GM19397 (cell line): ENCODE measurements around the gene VOPP1.
A peak's percentile ranks its signal among the peaks of the same experiment; 100 is the strongest.
"Not testable (repeated sequence)": the region's sequence is repeated elsewhere in the genome, so short reads cannot be mapped to it uniquely, and the experiment has no call there.

Source experiments
- ATAC-seq: cut with Tn5 transposase; IDR thresholded peaks from one replicate; pipeline ENCODE4 v1.9.1; 2021; ENCODE audit warnings: mild to moderate bottlenecking, moderate library complexity; ENCODE audit not compliant: unreplicated experiment

The VOPP1 gene

GRCh38 chr7:55514546-55515265 is 57.6 kb downstream of the VOPP1 start:
- no peak for ATAC-seq

GRCh38 chr7:55513868-55514267 is 58.4 kb downstream of the VOPP1 start:
- ATAC-seq: no peak

DNA sequence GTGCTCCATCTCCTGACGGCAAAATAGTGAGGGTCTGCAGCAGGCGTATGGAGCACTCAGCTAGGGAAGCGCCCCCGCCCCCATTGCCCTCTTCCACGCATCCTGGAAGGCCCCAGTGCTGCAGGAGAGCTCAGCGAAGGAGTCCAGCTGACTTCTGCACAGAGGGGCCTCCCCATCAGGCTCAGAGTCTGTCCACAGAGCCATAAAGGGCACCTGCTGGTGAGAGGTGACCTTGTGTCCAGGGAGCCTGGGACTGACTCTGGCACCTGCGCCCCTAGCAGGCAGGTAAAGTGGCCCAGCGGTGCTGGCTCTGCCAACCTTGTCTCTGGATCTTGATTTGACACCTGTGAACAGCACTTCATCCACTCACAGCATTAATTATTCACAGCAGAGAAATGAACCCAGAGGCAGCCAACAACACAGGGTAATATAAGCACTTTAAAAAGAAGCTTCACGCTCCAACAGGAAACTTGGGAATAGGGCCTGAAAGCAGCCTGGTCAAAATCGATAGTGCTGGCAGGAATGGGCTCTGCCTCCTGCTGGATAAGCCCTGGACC is 59.6 kb downstream of the VOPP1 start:
- no peak for ATAC-seq

- ATAC-seq: no peak
Measured at GRCh38 chr7:55510621-55511020, 61.7 kb downstream of the VOPP1 start.

DNA sequence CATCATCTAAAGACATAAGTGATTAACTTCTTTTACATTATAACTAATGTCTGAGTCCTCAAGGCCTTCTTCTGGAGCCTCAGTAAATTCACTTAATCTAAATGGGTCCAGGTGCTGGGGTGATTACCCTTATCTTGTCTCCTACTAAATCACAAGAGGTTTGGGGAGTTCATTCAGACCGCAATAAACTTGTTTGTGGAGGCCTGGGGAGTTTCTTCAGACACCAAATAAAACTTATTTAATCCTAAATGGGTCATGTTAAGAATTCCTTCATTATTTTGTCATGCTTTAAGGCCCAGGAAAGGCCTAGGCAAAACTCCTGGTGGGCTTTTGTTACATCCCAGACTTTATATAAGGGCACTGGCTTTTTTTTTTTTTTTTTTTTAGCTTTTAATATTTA is 62.1 kb downstream of the VOPP1 start:
- not testable (repeated sequence) for ATAC-seq

DNA sequence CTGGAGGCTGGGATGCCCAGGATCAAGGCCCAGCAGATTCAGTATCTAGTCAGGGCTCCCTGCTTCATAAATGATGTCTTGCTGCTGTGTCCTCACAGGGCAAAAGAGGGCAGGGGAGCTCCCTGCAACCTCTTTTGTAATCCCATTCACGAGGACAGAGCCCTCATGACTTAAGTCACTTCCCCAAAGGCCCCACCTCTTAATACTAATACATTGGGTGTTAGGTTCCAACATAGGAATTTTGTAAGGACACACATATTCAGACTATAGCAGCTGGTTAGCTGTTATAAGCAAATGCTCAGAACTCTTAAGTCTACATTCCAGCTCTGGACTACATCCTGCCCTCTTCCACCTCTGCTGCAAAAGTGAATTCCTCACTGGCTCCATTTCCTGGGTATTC is 63.0 kb downstream of the VOPP1 start:
- no peak for ATAC-seq

DNA sequence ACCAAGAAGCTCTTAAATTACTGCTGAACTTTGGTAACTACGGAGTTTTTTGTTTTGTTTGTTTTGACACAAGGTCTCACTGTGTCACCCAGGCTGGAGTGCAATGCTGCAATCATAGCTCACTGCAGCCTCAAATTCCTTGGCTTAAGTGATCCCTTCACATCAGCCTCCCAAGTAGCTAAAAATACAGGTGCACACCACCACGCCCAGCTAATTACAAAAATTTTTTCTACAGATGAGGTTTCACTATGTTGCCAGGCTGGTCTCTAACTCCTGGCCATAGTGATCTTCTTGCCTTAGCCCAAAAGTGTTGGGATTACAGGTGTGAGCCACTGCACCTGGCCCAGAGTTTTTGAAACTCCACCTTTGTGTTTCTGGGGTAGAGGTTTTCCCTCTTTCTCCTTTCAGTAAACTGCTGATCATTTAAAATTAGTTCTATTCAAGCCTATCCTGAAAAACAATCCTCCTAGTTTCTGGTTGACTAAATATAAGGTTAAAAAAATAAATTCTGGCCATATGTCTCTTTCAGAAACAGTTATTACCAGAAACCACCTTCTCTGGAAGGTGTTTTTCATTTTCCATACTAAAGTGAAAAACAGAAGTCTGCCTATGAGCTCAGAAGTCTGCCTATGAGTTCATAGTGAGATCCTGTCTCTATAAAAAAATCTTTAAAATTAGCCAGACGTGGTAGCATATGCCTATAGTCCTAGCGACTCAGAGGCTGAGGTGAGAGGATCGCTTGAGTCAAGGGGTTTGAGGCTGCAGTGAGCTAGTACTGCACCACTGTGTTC is 63.9 kb downstream of the VOPP1 start:
- peak; percentile 41 for ATAC-seq

DNA sequence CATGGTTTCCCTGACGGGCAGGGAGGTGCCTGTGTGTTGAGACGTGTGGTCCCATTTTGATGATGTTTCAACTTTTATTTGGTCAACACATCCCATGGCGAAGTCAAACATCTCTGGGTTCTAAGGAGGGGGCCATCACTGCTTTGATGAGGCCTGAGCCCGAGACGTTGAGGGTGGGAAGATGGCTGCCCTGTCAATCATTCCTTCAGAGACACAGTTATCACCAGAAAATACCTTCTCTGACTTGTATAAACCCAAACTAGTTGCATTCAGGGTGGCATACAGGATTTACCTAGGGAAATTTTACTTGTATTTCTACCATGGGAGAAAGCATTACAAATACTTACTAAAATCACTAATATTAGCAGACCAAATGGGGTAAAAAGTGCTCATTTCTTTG is 64.6 kb downstream of the VOPP1 start:
- ATAC-seq: no peak

DNA sequence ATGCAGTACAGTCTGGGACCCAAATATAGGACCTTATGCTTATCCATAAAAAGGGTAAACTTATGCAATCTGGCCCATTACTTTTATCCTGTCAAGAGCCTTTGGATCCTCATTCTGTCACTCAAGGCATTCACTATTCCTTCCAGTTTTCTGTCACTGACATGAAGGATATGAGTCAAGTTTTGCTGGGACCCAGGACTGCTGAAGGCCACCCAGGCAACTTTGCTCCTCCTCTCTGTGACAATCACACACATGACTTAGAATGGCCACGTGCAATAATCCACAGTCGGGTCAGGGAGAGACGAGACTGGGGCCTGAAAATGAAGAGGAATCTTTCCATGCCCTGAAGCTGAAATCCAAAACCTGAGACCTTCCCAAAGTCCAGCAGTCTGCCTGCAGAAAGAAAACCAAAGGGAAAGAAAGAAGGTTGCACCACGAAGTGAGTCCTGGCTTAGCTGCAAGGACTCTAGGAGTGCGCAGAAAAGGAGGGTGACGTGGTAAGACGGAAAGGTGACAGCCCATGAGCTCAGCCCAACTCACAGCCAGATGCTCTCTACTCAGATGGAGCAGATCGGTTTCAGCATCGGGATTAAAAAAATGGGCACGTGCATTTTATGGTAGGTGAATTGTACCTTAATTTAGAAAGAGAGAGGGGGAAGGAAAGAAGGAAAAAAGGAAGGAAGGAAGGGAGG is 67.2 kb downstream of the VOPP1 start:
- no peak for ATAC-seq

- no peak for ATAC-seq
Measured at GRCh38 chr7:55504093-55504859, 68.0 kb downstream of the VOPP1 start.

DNA sequence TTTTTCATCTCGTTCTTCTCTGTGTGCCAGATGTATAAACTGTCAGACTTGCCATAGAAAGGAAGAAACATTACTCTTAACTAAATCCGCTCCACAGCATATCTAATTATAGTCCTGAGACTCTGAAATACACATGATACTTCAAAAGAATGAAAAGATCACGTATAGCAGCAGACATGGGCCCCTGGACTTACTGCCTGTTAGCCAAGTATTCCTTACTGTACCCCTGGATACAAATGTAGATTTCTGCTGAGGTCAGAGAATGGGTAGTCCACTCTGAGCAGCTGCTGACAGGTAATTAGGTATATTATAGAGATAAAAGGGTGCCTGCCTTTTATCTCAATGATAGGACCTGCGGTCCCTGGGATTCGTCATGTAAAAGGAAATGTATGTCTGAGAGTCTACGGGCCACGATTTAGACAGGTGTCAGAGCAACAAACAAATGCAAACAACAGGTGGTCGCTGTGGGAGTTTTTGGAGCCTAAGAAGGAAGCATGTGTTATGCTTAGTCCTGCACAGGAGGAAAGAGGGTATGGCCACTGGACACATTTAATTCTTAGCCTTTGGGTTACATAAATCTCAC is 69.4 kb downstream of the VOPP1 start:
- ATAC-seq: no peak

DNA sequence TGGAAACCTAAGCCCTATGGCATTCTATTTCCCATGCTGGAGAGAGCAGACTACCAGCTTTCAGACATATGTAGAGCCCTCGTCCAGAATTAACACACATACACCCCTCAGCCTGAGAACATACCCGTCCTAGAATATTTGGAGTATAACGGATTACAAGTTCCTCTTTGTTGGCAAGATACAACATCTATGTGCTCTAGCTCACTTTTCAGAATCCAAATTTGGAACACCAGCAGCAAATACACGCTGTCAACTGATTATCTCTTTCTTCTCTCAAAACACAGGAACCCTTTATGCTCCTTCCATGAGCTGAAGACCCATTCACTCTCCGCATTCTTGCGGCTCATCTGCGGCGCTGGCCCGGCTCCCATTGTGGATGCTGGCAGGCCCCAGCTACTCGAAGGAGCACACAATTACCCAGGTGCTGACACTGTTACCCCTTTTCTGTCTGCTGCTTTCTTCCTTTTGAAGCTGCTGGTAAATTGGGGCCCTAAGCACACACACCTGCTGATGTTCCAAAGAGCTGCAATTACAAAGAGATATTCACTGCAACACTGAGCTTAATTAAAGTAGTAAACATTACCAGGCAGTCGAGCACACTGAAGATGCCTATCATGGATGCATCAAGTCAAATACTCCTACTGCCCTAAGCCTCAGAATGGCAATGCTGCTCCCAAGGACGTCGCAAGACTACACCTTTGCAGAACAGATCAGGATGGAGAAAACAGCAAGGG is 70.0 kb downstream of the VOPP1 start:
- ATAC-seq: no peak

GRCh38 chr7:55501611-55502010 is 70.7 kb downstream of the VOPP1 start:
- no peak for ATAC-seq

DNA sequence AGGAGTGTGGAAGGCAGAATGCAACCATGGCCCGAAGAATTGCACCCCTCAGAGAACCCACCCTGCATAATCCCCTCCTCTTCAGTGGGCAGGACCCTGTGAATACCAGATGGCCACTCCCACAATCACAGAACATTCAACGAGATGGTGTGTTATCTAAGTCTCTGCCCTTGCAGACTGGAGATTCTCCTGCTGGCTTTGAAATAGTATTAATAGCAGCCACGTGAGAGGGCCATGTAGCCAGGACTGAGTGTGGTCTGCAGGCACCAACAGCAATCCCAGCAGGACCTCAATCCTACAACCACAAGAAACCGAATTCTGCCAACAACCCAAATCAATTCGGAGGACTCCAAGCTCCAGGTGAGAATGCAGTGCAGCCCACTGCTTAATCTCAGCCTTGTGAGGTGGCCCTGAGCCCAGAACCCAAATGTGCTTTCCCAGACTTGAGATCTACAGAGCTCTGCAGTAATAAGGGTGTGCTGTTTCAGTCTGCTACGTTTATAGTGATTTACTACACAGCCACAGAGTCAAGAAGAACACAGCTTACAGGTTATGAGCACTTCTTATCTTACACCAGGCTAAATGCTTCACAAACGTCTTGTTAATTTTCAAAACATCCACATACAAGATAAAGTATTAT is 72.1 kb downstream of the VOPP1 start:
- no peak for ATAC-seq

GRCh38 chr7:55499591-55499990 is 72.7 kb downstream of the VOPP1 start:
- no peak for ATAC-seq

DNA sequence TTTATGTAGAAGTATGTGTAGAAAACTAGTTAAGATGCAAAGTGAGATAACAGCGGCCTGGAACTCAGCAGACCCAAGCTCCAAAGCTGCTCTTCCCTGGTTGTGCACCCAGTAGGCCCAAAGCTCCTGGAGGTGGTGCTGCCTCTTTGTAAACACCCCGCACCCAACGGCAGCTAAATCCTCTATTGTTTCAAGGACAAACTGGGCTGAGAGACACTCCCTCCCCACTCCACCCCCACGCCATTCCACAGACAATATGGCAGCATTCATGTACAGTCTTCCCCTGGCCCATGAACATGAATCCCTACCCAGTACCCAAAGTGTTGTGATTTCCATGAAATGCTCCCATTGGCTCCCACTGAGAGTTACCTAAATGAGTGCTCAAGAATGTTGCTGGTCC is 73.5 kb downstream of the VOPP1 start:
- ATAC-seq: no peak

GRCh38 chr7:55498142-55498541 is 74.2 kb downstream of the VOPP1 start:
- no peak for ATAC-seq

DNA sequence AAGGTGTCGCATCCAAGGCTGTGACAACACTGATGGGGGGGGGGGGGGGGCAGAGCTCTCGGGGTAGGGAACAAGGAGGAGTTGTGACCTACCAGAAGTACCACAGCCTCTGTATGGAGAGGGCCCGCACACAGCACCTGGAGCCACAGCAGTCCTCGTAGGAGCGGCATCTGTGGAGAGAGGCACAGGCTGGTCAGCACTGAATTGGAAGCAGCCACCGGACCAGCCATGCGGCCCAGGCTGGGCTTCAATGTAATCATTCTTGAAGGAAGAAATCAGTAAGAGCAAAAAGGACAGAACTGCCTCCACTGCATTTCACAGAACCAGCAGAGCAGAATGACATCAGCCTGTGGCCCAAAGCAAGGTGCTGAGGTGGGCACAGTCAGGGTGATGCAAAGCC is 74.8 kb downstream of the VOPP1 start:
- ATAC-seq: no peak

DNA sequence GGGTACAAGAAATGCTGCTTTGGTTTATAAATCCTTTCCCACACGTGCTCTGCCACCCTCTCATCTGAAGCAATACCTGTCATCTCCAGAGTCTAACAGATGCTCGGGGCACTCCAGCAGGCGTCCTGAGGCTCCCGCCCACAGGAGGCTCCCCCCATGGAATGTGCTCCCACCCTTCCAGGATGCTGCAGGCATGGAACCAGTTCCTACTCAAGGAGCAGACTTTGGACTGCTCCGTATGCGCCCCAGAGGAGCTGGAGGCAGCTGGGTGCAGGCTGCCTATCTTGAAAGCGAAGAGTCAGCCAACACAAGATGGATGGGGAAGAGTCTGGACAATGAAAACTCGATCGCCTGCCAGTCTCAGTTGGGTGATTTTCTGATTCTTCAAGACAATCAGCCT is 75.4 kb downstream of the VOPP1 start:
- ATAC-seq: no peak
